ENCODE measurements around the gene TRPM4.

DNA sequence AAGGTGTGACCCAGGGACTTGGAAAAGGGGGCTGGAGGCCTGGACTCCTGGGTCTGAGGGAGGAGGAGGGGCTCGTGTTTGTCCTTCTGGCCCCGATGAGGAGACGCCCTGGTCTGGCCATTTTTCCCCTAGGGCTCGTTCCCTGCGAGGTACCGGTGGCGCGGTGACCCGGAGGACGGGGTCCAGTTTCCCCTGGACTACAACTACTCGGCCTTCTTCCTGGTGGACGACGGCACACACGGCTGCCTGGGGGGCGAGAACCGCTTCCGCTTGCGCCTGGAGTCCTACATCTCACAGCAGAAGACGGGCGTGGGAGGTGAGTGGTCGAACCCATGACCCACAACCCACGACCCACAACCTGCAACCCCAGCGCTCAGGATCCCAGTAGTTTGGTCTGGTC, 10.8 kb downstream of the TRPM4 start:
- TF ChIP-seq, protein P1, sequence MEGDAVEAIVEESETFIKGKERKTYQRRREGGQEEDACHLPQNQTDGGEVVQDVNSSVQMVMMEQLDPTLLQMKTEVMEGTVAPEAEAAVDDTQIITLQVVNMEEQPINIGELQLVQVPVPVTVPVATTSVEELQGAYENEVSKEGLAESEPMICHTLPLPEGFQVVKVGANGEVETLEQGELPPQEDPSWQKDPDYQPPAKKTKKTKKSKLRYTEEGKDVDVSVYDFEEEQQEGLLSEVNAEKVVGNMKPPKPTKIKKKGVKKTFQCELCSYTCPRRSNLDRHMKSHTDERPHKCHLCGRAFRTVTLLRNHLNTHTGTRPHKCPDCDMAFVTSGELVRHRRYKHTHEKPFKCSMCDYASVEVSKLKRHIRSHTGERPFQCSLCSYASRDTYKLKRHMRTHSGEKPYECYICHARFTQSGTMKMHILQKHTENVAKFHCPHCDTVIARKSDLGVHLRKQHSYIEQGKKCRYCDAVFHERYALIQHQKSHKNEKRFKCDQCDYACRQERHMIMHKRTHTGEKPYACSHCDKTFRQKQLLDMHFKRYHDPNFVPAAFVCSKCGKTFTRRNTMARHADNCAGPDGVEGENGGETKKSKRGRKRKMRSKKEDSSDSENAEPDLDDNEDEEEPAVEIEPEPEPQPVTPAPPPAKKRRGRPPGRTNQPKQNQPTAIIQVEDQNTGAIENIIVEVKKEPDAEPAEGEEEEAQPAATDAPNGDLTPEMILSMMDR (IDR thresholded peaks at IDR 0.05): no peak
- TF ChIP-seq POLR2A (IDR thresholded peaks at IDR 0.05): no peak

Data from suprapubic skin (tissue), 3 donors.